ENCODE measurements around the gene CFAP157.

DNA sequence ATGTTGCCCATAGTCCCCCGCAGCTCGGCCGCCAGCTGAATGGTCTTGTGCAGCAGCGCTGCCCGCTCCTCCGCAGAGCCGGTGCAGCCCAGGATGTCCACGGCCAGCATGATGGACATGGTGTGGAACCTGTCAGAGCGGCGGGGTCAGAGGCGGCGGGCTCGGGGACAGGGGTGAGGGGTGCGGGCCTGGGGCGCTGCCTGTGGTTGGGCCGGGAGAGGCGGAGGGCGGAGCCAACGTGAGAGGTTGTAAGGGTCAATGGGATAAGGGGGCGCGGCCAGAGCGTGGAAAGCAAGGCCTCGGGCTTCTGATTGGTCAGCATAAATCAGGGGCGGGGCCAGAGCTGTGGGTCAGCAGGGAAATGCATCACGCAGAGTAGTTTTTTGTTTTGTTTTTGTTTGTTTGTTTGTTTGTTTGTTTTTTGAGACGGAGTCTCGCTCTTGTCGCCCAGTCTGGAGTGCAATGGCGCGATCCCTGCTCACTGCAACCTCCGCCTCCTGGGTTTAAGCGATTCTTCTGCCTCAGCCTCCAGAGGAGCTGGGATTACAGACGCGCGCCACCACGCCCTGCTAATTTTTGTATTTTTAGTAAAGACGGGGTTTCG, 35.1 kb downstream of the CFAP157 start:
- TF ChIP-seq, protein P1, sequence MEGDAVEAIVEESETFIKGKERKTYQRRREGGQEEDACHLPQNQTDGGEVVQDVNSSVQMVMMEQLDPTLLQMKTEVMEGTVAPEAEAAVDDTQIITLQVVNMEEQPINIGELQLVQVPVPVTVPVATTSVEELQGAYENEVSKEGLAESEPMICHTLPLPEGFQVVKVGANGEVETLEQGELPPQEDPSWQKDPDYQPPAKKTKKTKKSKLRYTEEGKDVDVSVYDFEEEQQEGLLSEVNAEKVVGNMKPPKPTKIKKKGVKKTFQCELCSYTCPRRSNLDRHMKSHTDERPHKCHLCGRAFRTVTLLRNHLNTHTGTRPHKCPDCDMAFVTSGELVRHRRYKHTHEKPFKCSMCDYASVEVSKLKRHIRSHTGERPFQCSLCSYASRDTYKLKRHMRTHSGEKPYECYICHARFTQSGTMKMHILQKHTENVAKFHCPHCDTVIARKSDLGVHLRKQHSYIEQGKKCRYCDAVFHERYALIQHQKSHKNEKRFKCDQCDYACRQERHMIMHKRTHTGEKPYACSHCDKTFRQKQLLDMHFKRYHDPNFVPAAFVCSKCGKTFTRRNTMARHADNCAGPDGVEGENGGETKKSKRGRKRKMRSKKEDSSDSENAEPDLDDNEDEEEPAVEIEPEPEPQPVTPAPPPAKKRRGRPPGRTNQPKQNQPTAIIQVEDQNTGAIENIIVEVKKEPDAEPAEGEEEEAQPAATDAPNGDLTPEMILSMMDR (IDR thresholded peaks at IDR 0.05; ENCODE audit: extremely low read depth in 1 of 2, insufficient read depth in 1 of 2, low read depth in 1 of 2, low read length in 2 of 2), result no peak
- TF ChIP-seq POLR2AphosphoS5 (IDR thresholded peaks at IDR 0.05; ENCODE audit: insufficient read depth, low read depth, low read length) (no peak), POLR2A (IDR thresholded peaks at IDR 0.05; ENCODE audit: low read depth, low read length) (no peak)
- TF ChIP-seq, protein P2, sequence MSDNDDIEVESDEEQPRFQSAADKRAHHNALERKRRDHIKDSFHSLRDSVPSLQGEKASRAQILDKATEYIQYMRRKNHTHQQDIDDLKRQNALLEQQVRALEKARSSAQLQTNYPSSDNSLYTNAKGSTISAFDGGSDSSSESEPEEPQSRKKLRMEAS (IDR thresholded peaks at IDR 0.05; ENCODE audit: insufficient read depth, insufficient read length), result no peak

All from endothelial cell of umbilical vein (primary cell).